GM18858 (cell line): ENCODE measurements around the gene POPDC2.
"Not testable (repeated sequence)": the region's sequence is repeated elsewhere in the genome, so short reads cannot be mapped to it uniquely, and the experiment has no call there.

Source experiments
- ATAC-seq: cut with Tn5 transposase; IDR thresholded peaks from one replicate; pipeline ENCODE4 v1.9.1; 2021; ENCODE audit not compliant: unreplicated experiment

Gene POPDC2

GRCh38 chr3:119616056-119616455 is 44.3 kb downstream of the POPDC2 start:
- ATAC-seq = no peak

- ATAC-seq = no peak
These were observed 46.5 kb downstream of the POPDC2 start for GRCh38 chr3:119613872-119614271.

DNA sequence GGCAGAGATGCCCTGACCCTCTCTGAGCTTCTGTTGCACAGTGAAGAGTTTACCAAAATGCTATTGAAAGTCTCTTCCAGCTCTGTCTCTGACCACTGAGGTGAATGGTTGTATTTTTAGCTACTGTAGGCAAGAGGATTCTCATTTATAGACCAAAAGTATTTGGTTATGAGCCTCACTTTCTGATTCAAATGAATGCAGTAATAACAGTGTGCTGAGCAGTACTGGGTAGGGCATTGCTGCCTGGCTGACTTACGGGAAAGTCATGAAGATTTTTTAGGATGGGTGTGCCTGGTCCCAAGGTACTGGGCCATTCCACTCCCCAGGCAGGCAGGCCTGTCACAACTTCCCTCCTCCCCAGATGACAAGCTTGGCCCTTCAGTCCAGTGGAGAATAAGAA is 47.2 kb downstream of the POPDC2 start:
- ATAC-seq = no peak

- ATAC-seq = no peak
These were observed 48.7 kb downstream of the POPDC2 start for GRCh38 chr3:119611664-119612063.

GRCh38 chr3:119609301-119609700 is 51.1 kb downstream of the POPDC2 start:
- ATAC-seq = no peak

DNA sequence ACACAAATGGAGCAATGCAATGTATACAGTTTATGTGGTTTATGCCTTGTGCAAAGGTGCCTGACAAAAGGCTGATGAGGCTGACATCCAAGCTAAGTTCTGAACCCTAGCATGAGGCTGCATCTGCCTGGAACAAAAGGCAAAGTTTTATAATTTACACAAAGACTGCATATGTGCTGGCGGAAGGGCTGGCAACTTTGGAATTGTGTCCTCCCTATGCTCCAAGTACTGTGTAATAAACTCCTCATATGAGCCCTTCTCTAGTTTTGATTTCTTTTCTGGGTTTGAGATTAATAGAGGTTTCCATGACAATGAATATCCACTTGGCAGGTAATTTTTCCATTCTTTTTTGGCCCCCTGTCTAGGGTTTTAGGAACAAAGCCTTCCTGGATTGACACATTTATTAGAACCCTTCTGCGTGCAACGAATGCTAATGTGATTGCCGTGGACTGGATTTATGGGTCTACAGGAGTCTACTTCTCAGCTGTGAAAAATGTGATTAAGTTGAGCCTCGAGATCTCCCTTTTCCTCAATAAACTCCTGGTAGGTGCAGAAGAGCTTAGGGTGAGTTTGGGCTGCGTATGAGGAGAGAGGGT is 51.9 kb downstream of the POPDC2 start:
- ATAC-seq = no peak

DNA sequence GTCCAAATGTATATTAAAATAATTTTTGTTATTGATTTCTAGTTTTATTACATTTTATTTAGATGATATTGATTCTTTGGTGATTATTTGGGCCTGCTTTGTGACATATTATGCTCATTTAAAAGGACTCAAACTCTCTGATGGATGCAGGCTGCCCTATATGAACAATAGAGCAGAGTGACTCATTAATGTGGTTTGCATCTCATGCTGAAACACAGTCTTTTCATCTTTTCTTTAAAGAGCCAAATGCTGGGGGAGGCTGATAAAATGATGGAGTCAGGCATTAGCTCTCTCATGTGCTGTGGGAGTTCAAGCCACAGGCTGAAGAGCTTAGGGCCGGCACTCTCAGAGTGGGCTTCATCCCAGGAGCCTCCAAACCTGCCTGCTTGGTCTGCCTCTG is 55.5 kb downstream of the POPDC2 start:
- no peak for ATAC-seq

- no peak for ATAC-seq
These were observed 57.7 kb downstream of the POPDC2 start for GRCh38 chr3:119602676-119603075.

- ATAC-seq = no peak
These were observed 59.2 kb downstream of the POPDC2 start for GRCh38 chr3:119601154-119601553.

DNA sequence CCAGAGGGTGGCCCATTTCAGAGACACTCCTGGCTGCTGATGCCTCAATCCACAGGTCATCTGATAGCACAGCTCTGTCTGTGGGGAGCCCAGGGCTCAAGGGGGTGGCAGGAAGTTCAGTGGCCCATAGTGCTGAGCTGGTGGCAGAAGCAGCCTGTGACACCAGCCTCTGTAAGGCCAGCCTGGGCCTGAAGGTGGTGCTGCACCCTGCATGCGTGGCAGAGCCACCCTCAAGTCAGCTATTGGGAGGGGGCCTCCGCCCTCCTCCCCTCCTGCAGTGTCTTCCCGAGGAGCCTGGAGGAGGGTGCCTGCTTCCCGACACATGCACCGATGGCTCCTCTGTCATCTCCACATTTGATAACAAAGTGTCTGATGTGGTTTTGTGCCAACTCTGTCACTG is 59.7 kb downstream of the POPDC2 start:
- peak; percentile 51 for ATAC-seq

DNA sequence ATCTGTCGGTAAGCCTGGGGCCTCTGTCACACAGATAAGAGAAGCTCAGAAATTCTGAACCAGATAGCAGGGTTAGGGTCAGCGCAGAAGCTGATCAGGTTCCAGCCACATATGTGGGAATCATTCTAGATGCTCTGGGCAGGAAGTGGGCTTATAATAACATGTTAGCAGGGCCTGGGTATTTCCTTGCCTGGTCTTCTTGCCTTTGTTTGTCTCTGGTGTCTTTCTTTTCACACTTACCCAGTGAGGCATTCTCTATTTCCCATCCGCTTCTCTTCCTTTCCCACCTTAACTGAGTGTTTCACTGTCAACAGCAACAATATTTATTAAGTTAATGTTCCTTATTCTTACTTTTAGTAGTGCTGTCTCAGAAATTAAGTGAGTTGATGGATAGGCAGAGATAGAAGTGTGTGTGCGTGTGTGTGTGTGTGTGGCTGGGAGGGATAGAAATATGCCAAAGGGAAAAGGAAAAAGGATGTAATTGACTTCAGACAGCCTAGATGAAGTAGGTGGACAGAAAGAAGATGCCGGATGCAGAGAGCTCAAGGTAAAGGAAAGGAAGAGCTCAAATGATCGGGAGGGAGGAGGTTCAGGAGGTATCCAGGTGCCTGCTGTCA is 60.7 kb downstream of the POPDC2 start:
- ATAC-seq = no peak

GRCh38 chr3:119598410-119599098 is 61.8 kb downstream of the POPDC2 start:
- peak; percentile 56 for ATAC-seq

- ATAC-seq = no peak
These were observed 62.7 kb downstream of the POPDC2 start, which contains the start of gene PLA1A for GRCh38 chr3:119597548-119598288. PLA1A (plus strand) TSS chr3:119597885; CDS start chr3:119597914, 29 bp downstream.

DNA sequence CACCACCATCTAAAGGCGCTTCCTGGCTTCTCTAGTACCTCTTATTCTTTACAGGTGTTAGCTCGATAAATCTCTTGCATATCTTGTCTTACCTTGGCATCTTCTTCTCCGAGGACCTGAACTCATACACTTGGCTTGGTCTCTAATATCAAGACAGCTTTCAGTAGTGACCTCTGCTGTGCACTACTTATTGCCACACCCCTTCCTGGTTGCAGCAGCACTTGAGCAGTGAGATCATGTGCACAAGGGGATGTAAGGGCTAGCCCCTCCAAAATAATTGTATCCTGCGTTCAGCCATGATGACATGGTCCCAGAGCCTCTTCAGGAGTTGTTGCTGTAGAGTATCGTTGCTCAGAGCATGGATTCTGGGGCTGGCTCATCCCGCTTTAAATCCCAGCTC is 64.0 kb downstream of the POPDC2 start:
- no peak for ATAC-seq

GRCh38 chr3:119595639-119596334 is 64.6 kb downstream of the POPDC2 start:
- no peak for ATAC-seq

DNA sequence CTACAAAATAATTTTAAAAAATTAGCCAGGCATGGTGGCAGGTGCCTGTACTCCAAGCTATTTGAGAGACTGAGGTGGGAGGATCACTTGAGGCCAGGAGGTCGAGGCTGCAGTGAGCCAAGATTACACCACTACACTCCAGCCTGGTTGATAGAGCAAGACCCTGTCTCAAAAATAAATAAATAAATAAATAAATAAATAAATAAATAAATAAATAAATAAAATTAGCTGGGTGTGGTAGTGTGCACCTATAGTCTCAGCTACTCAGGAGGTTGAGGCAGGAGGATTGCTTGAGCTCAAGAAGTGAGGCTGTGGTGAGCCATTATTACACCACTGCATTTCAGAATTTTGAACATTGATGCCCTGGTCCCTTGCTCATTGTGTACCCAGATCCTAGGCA is 65.5 kb downstream of the POPDC2 start:
- ATAC-seq = not testable (repeated sequence)

DNA sequence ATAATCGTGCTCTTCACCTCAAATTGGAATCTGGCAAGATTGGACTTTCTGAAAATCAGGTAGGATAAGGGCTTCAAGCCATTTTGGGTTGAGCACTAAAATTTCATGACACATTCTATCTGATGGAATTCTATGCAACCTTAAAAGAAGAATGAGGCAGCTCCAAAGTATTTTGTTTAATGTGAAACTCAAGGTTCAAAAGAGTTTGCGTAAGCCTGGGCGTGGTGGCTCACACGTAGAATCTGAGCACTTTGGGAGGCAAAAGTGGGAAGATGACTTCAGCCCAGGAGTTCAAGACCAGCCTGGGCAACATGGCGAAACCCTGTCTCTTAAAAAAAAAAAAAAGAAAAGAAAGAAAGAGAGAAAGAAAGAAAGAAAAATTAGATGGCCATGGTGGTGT is 66.3 kb downstream of the POPDC2 start:
- no peak for ATAC-seq

DNA sequence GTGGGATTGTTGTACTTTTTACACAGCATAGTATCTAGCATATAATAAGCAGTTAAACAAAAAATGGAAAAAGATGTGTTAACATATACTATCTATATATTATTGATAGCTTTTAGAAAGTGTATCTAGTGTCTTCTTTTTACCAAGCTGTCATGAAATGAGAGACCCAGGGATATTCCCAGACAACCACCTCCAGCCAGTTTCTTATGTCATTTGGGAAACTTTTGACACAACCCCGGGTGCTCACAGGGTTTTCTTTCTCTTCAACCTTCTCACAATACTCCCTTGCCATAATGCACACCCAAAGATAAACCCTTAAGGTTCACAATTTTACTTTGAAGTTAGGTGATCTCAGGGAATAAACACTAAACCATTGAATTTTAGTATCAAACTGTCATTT is 67.5 kb downstream of the POPDC2 start:
- ATAC-seq = no peak
